Left ventricle myocardium inferior (tissue), 1 donor: ENCODE results near the gene WNT7B. TPM values are rescaled to one million over a fixed set of nuclear protein-coding genes. Genes with fewer than 3 reads are reported as not detected.

Experiments
- DNase-seq: peaks from one replicate; pipeline ENCODE4 v3.0.0-alpha.2; 2020
- H3K27ac ChIP-seq: fragments of 200-600 bp; replicated peaks from 2 replicates; pipeline ENCODE4 v1.8.0; 2021
- H3K27me3 ChIP-seq: fragments of 200-600 bp; 2 replicates; pipeline ENCODE4 v1.8.0; 2021; ENCODE audit warnings: low read depth
- H3K36me3 ChIP-seq: fragments of 200-600 bp; 2 replicates; pipeline ENCODE4 v1.8.0; 2021
- H3K4me1 ChIP-seq: fragments of 200-600 bp; 2 replicates; pipeline ENCODE4 v1.8.0; 2021
- H3K4me3 ChIP-seq: fragments of 200-600 bp; 2 replicates; pipeline ENCODE4 v1.8.0; 2021; ENCODE audit warnings: mild to moderate bottlenecking, moderate library complexity
- H3K9me3 ChIP-seq: fragments of 200-600 bp; replicated peaks from 2 replicates; pipeline ENCODE4 v1.8.0; 2021
- intact Hi-C: fragments of 100-400 bp; cut with micrococcal nuclease; formaldehyde crosslinking; loops from one replicate; pipeline ENCODE4 v1.11.0; 2022
- total RNA-seq: library from RNA; stranded (reverse); fragmentation: NEBNext Ultra II Directional; extraction: Animal tissue kit (Norgen Biotek cat#: 25700); gene quantifications from one replicate; pipeline ENCODE4 v1.2.1, GENCODE V29; 2021
- TF ChIP-seq, protein P1 (sequence below): fragments of 200-600 bp; IDR thresholded peaks from 2 replicates; pipeline ENCODE4 v1.8.0; 2021; ENCODE audit warnings: antibody characterized with exemption, mild to moderate bottlenecking, borderline replicate concordance
- donor health status: DM: no; HTN: yes; CAD: no; lungs with severe emphysema.

WNT7B gene
- total RNA-seq, 1 donor from 2014 or later, result not detected

DNA sequence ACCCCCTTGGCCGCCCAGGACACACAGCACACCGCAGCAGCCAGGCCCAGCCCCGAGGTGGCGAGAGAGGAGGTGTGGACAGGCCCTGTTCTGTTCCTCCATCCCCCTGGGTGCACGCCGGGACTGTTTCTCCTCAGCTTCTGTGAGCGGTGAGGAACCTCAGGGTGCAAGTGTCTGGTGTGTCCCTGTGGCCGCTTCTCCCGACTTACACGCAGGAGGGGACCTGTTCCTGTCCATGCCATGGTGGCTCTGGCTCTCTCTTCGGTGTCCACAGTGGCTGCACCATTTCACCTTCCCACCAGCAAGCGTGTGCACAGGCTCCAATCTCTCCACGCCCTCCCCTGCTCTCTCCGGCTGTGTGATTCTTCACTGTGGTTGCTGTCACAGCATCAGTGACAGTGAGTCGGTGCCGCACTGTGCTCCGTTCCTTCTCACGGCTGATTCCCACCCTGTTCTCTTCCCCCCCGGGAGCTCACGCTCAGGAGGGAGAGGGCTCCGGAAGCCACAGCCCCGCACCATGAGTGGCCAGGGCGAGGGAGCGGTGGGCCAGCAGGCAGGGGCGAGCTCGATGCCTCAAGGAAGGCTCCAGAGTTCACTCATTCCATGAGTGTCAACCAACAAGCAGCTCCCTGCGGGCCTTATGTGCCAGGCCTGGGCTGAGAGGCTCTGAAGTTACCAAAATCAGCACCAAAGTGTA is 18.6 kb upstream of the WNT7B start:
- Histone ChIP-seq H3K27ac (peak overlapping the region; percentile 94), H3K4me1 (peaks cover 70% of the 10 kb centered on the region), H3K9me3 (no peaks in the 10 kb centered on the region), H3K27me3 (no peaks in the 10 kb centered on the region), H3K36me3 (no peaks in the 10 kb centered on the region), H3K4me3 (no peak overlapping the region)
- TF ChIP-seq, protein P1, sequence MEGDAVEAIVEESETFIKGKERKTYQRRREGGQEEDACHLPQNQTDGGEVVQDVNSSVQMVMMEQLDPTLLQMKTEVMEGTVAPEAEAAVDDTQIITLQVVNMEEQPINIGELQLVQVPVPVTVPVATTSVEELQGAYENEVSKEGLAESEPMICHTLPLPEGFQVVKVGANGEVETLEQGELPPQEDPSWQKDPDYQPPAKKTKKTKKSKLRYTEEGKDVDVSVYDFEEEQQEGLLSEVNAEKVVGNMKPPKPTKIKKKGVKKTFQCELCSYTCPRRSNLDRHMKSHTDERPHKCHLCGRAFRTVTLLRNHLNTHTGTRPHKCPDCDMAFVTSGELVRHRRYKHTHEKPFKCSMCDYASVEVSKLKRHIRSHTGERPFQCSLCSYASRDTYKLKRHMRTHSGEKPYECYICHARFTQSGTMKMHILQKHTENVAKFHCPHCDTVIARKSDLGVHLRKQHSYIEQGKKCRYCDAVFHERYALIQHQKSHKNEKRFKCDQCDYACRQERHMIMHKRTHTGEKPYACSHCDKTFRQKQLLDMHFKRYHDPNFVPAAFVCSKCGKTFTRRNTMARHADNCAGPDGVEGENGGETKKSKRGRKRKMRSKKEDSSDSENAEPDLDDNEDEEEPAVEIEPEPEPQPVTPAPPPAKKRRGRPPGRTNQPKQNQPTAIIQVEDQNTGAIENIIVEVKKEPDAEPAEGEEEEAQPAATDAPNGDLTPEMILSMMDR, result no peak
- no peak for DNase-seq
- intact Hi-C loops, result no loop called here

DNA sequence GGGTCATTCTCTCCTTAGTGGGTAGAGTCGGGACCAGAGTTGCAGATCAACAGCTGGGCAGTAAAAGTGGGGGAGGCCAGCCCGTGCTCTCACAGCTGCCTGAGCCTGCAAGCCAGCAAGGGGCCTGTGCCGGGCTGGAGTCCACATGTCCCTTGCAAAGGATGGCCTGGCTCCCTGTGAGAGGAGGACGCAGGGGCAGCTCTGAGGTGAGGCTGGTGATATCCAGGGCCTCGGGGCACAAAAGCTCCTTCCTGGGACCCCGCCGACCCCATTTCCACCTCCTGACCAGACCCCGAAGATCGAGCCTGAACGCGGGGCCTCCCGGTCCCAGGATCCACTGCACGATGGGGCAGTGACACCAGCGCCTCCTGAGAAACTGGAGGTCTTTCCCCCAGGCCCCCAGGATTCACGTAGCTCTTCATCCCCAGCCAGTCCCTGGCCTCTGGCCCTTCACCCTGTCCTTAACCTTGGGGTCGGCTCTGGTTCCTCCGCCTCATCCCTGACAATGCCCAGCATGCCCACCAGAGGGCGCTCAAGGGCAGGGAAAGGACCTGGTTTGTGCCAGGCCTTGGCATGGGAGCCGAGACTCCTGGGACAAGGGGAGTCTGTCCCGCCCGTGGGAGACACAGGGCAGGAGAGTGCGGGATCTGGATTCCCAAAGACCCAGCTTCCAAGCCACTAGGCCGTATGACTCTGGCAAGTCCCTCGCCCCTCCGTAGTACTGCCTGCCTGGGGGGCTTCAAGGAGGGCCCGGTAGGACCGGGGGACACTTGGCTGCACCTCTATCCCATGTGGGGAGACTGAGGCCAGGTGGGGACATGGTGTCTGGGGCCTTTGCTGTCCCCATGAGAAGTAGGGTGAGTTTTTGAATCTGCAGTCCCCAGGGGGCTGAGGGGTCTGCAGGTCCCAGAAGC is 17.8 kb upstream of the WNT7B start:
- Histone ChIP-seq H3K9me3 (no peaks in the 10 kb centered on the region), H3K4me1 (peaks cover 62% of the 10 kb centered on the region), H3K27me3 (no peaks in the 10 kb centered on the region), H3K4me3 (no peak overlapping the region), H3K36me3 (no peaks in the 10 kb centered on the region), H3K27ac (peak overlapping the region; percentile 94)
- TF ChIP-seq, protein P1, result peak; percentile 97
- intact Hi-C loops, result loop anchor here (5.0 kb wide), 1 partner anchor 123 kb away; no protein-coding TSS in a partner anchor
- peak; percentile 85 for DNase-seq

DNA sequence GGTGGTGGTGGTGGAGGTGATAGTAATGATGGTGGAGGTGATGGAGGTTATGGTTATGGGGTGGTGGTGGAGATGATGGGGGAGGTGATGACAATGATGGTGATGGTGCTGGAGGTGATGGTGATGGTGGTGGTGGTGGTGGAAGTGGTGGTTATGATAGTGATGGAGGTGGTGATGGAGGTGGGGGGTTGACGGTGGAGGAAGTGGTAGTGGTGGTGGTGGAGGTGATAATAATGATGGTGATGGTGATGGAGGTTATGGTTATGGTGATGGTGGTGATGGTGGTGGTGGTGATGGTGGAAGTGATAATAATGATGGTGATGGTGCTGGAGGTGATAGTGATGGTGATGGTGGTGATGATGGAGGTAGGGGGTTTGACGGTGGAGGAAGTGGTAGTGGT is 16.9 kb upstream of the WNT7B start:
- H3K27me3 ChIP-seq, result no peaks in the 10 kb centered on the region

DNA sequence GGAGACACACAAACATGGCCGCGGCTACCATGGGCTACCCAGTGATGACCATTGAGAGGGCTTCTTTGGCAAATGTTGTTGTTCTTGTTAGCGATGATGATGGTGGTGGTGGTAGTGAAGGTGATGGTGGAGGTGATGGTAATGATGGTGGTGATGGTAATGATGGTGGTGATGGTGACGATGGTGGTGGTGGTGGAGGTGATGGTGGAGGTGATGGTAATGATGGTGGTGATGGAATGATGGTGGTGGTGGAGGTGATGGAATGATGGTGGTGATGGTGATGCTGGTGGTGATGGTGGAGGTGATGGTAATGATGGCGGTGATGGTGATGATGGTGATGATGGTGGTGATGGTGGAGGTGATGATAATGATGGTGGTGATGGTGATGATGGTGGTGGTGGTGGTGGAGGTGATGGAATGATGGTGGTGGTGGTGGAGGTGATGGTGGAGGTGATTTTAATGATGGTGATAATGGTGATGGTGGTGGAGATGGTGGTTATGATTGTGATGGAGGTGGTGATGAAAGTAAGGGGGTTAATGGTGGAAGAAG is 16.3 kb upstream of the WNT7B start:
- DNase-seq, result no peak

More for the DNA sequence above, 16.9 kb upstream of the WNT7B start:
- H3K36me3 ChIP-seq, result no peaks in the 10 kb centered on the region
- peaks cover 55% of the 10 kb centered on the region for H3K4me1 ChIP-seq
- DNase-seq, result no peak
- intact Hi-C loops, result loop anchor here (5.0 kb wide), 1 partner anchor 123 kb away; no protein-coding TSS in a partner anchor
- TF ChIP-seq, protein P1, result no peak
- H3K9me3 ChIP-seq, result no peaks in the 10 kb centered on the region
- no peak overlapping the region for H3K4me3 ChIP-seq
- H3K27ac ChIP-seq, result no peak overlapping the region

DNA sequence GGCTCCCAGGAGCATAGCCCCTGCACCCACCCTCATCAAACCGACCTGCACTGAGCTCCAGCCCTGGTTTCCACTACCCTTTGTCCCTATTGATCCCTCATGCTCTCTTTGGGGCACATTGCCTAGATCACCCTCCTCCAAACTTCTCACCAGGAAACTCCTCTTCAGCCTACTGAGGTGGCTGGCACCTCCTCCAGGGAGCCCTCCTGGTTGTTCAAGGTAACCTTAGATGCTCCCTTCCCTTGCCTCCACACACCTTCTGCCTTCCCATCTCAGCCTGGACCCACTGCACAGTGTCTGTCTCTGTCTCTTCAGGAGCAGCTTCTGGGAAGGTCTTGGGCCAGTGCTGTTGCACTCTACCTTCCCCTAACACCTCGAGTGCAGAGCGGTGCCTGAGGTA is 15.8 kb upstream of the WNT7B start:
- no peaks in the 10 kb centered on the region for H3K9me3 ChIP-seq
- no peaks in the 10 kb centered on the region for H3K27me3 ChIP-seq
- H3K27ac ChIP-seq, result no peak overlapping the region
- DNase-seq, result no peak
- intact Hi-C loops, result loop anchor here (5.0 kb wide), 1 partner anchor 125 kb away; no protein-coding TSS in a partner anchor
- no peaks in the 10 kb centered on the region for H3K36me3 ChIP-seq
- H3K4me1 ChIP-seq, result peaks cover 44% of the 10 kb centered on the region
- H3K4me3 ChIP-seq, result no peak overlapping the region
- TF ChIP-seq, protein P1, result no peak

More for the DNA sequence above, 16.3 kb upstream of the WNT7B start:
- no peak overlapping the region for H3K27ac ChIP-seq
- peaks cover 49% of the 10 kb centered on the region for H3K4me1 ChIP-seq
- TF ChIP-seq, protein P1, result no peak
- no peak overlapping the region for H3K4me3 ChIP-seq
- no peaks in the 10 kb centered on the region for H3K9me3 ChIP-seq
- intact Hi-C loops, result loop anchor here (5.0 kb wide), 1 partner anchor 124 kb away; no protein-coding TSS in a partner anchor
- H3K36me3 ChIP-seq, result no peaks in the 10 kb centered on the region
- no peaks in the 10 kb centered on the region for H3K27me3 ChIP-seq
